Measurements from ENCODE around the gene THADA. TPM values are rescaled to one million over a fixed set of nuclear protein-coding genes. Genes with fewer than 3 reads are reported as not detected.
A peak's percentile ranks its signal among the peaks of the same experiment; 100 is the strongest.

THADA gene
- total RNA-seq, 4 donors from 2014 or later = 31.2 to 68.8 (median 54.9) TPM

DNA sequence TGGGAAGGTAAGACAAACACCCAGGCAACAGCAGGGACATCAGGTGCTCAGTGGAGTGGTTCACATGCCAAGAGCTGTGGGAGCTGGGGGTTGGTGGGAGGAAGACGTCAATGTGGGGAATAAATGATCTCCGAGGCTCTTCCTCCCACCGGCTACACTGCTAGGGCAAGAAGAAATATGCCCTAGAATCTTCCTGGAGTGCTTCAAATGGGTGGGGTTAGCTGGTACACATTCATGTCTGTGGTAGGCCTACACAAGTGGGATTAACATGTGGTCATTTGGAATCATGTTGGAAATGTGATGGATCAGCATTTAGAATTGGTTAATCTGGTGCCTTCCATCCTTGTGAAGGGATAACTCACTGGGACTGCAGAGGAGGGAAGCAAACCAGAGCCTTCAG is 357.0 kb downstream of the THADA start:
- no peaks in the 10 kb centered on the region for H3K9me3 ChIP-seq
- no peaks in the 10 kb centered on the region for H3K36me3 ChIP-seq
- H3K27me3 ChIP-seq = no peaks in the 10 kb centered on the region
- TF ChIP-seq, protein P1, sequence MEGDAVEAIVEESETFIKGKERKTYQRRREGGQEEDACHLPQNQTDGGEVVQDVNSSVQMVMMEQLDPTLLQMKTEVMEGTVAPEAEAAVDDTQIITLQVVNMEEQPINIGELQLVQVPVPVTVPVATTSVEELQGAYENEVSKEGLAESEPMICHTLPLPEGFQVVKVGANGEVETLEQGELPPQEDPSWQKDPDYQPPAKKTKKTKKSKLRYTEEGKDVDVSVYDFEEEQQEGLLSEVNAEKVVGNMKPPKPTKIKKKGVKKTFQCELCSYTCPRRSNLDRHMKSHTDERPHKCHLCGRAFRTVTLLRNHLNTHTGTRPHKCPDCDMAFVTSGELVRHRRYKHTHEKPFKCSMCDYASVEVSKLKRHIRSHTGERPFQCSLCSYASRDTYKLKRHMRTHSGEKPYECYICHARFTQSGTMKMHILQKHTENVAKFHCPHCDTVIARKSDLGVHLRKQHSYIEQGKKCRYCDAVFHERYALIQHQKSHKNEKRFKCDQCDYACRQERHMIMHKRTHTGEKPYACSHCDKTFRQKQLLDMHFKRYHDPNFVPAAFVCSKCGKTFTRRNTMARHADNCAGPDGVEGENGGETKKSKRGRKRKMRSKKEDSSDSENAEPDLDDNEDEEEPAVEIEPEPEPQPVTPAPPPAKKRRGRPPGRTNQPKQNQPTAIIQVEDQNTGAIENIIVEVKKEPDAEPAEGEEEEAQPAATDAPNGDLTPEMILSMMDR (IDR thresholded peaks at IDR 0.05) = no peak
- TF ChIP-seq POLR2A (IDR thresholded peaks at IDR 0.05) = no peak
- intact Hi-C loops (cut with DNase I; ENCODE audit: low total_unique reads) = no loop called here
- peak overlapping the region; percentile 52 to 77 for H3K27ac ChIP-seq
- no peak overlapping the region for H3K4me3 ChIP-seq
- no peaks in the 10 kb centered on the region for H3K4me1 ChIP-seq
- DNase-seq = no peak

DNA sequence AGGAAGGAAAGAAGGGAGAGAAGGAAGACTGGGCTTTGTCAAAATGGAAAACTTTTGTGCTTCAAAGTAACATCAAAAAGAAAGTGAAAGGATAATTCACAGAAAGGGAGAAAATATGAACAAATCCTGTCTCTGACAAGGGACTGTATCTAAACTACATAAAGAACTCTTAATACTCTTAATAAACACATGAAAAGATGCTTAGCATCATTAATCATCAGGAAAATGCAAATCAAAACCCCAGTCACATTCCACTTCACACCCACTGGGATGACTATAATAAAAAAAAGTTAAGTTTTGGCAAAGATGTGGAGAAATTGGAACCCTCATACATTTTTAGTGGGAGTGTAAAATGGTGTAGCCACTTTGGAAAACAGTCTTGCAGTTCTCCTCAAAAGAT is 357.7 kb downstream of the THADA start:
- Histone ChIP-seq H3K36me3 (no peaks in the 10 kb centered on the region), H3K4me3 (no peak overlapping the region), H3K27ac (peak overlapping the region; percentile 52 to 77), H3K27me3 (no peaks in the 10 kb centered on the region), H3K9me3 (no peaks in the 10 kb centered on the region), H3K4me1 (no peaks in the 10 kb centered on the region)
- DNase-seq = no peak
- intact Hi-C loops (cut with DNase I; ENCODE audit: low total_unique reads) = no loop called here
- TF ChIP-seq POLR2A (IDR thresholded peaks at IDR 0.05) = no peak
- TF ChIP-seq, protein P1 (IDR thresholded peaks at IDR 0.05) = no peak

DNA sequence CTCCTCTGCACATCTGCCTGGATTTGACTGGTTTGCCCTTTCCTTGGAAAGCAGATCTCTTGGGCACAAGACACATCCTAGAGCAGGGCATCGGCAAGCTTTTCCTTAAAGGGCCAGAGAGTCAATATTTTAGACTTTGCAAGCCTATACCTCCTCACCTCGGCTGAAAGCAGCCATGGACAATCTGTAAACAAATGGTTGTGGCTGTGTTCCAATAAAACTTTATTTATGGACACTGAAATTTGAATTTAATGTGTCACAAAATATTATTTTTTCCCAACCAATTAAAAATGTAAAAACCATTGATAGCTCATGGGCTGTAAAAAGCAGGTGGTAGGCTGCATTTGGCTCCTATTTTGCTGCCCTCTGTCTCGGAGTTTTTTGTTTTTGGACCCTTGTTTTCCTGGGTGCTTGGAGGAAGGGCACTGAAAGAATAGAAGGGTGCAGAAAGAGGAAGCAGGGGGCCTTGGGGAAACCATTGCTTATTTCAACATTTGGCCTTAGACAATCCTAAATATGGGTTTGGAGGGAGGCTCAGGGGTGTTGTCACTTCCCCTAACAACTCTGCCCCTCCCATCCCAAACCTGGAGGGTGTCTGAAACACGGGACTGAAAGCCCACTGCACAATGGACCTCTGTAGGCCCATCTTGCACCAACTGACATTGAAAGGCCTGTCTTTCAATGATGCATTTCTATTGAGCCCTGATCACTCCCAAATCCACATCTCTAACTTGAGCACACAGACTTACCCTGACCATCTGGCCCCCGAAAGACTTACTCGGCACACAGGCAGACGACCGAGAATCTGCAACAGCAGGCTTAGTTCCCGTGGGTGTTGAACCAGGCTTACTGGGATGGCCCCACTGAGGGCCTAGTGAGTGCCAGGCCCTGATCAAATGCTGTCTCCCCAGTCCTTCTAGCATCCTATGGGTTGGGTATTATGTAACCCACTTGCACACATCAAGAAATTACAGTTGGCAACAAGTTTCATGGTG is 362.3 kb downstream of the THADA start:
- no peaks in the 10 kb centered on the region for H3K9me3 ChIP-seq
- H3K4me3 ChIP-seq = no peak overlapping the region
- no peak for TF ChIP-seq POLR2A (IDR thresholded peaks at IDR 0.05)
- TF ChIP-seq, protein P1 (IDR thresholded peaks at IDR 0.05) = no peak
- no peak overlapping the region for H3K27ac ChIP-seq
- peaks cover 0 to 7% of the 10 kb centered on the region in 2 donors for H3K4me1 ChIP-seq
- DNase-seq = no peak
- no peaks in the 10 kb centered on the region for H3K36me3 ChIP-seq
- no peaks in the 10 kb centered on the region for H3K27me3 ChIP-seq
- intact Hi-C loops (cut with DNase I; ENCODE audit: low total_unique reads) = no loop called here

DNA sequence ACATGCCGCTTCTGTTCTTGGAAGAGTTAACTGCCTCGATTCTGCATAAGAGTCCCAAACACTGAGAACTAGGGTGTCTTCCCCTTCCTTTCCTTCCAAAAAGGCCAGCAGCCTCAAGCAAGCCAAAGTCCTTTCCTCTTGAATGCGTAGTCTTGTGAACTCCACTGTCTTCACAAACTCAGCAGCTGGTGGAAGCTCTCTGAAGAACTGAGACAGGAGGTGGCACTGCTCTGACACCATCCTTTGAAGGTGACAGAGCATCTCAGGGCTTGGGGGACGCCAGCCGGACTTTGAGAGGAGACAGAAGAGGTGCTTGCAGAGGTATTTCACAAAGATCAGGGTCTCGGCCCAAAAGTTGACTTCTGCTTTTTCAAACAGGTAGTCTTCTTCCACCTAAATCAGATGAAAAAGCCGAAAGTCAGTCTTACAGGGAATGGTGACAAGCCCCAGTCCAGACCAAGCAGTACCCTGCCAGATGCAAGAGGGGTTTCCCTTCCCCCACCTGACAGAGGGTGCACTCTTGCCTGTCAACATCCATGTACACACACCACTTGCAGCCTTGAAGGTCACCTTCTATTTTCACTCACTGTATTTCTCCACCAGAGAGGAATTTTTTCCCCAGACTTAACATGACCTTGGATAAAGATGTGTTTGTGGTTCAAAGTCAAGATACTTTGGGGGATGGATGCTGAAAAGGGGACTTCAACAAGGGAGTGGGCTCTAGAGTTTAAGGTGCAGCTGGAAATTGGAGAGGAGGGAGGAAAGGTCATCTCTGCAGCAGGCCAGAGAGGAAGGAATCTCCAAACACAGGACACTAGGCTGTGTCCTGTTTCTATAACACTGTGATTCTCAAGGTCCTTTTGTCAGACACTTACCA is 364.6 kb downstream of the THADA start:
- H3K4me3 ChIP-seq = no peak overlapping the region
- intact Hi-C loops (cut with DNase I; ENCODE audit: low total_unique reads) = no loop called here
- no peaks in the 10 kb centered on the region for H3K36me3 ChIP-seq
- H3K4me1 ChIP-seq = peaks cover 0 to 7% of the 10 kb centered on the region in 2 donors
- H3K27ac ChIP-seq = no peak overlapping the region
- DNase-seq = no peak
- H3K27me3 ChIP-seq = no peaks in the 10 kb centered on the region
- no peak for TF ChIP-seq POLR2A (IDR thresholded peaks at IDR 0.05)
- TF ChIP-seq, protein P1 (IDR thresholded peaks at IDR 0.05) = no peak
- no peaks in the 10 kb centered on the region for H3K9me3 ChIP-seq
